Measurements from ENCODE around the gene C5AR1. TPM values are rescaled to one million over a fixed set of nuclear protein-coding genes. Genes with fewer than 3 reads are reported as not detected.
A peak's percentile ranks its signal among the peaks of the same experiment; 100 is the strongest.

Gene C5AR1
- total and polyA plus RNA-seq, 9 of the 15 experiments (the other 6 are each of a cell fraction or from before 2014, with no cell fraction given): 0.06 to 1.6 (median 0.28) TPM; not detected in 3

GRCh38 chr19:47315125-47315821, 5.6 kb downstream of the C5AR1 start (continued):
- TF ChIP-seq TRIM24 (IDR thresholded peaks at IDR 0.05) (peak; percentile 76 to 89; a peak in 3 of 4 replicates), CBFA2T3 (IDR thresholded peaks at IDR 0.05) (peak; percentile 32), SMARCA4 (IDR thresholded peaks at IDR 0.05) (peak; percentile 91), GABPA (tag; conservative IDR thresholded peaks at IDR 0.05; ENCODE audit: low read depth) (peak; percentile 54), DDX20 (tag; IDR thresholded peaks at IDR 0.05; ENCODE audit: low read depth) (no peak), MLX (CRISPR knock-in tag; conservative IDR thresholded peaks at IDR 0.05) (no peak), MTA2 (IDR thresholded peaks at IDR 0.05; ENCODE audit: low read depth) (peak; percentile 3), MAFK (IDR thresholded peaks at IDR 0.05; ENCODE audit: low read length) (peak; percentile 75; the same call in 1 of the 2 replicates), ZNF354B (CRISPR knock-in tag; IDR thresholded peaks at IDR 0.05) (no peak), HNRNPUL1 (IDR thresholded peaks at IDR 0.05; ENCODE audit: low read length) (no peak), LEF1 (IDR thresholded peaks at IDR 0.05) (no peak; the same call in 1 of the 2 replicates), C11orf30 (IDR thresholded peaks at IDR 0.05; ENCODE audit: low read depth) (peak; percentile 89), PURB (CRISPR knock-in tag; IDR thresholded peaks at IDR 0.05; ENCODE audit: low read depth) (no peak), OTX1 (CRISPR knock-in tag; IDR thresholded peaks at IDR 0.05) (no peak), ZSCAN32 (CRISPR knock-in tag; IDR thresholded peaks at IDR 0.05) (no peak), TGIF2 (CRISPR knock-in tag; IDR thresholded peaks at IDR 0.05) (no peak), NKRF (IDR thresholded peaks at IDR 0.05; ENCODE audit: borderline replicate concordance) (peak; percentile 45; the same call in 1 of the 2 replicates), ILF3 (IDR thresholded peaks at IDR 0.05; ENCODE audit: borderline replicate concordance) (no peak), TAL1 (IDR thresholded peaks at IDR 0.05) (no peak), ESRRA (IDR thresholded peaks at IDR 0.05; ENCODE audit: borderline replicate concordance, low read depth) (peak; percentile 47; the same call in 1 of the 2 replicates)
- TF ChIP-seq, protein P1, sequence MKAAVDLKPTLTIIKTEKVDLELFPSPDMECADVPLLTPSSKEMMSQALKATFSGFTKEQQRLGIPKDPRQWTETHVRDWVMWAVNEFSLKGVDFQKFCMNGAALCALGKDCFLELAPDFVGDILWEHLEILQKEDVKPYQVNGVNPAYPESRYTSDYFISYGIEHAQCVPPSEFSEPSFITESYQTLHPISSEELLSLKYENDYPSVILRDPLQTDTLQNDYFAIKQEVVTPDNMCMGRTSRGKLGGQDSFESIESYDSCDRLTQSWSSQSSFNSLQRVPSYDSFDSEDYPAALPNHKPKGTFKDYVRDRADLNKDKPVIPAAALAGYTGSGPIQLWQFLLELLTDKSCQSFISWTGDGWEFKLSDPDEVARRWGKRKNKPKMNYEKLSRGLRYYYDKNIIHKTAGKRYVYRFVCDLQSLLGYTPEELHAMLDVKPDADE (conservative IDR thresholded peaks at IDR 0.05; ENCODE audit: control insufficient read depth, low read depth, low read length): no peak
- TF ChIP-seq, protein P2, sequence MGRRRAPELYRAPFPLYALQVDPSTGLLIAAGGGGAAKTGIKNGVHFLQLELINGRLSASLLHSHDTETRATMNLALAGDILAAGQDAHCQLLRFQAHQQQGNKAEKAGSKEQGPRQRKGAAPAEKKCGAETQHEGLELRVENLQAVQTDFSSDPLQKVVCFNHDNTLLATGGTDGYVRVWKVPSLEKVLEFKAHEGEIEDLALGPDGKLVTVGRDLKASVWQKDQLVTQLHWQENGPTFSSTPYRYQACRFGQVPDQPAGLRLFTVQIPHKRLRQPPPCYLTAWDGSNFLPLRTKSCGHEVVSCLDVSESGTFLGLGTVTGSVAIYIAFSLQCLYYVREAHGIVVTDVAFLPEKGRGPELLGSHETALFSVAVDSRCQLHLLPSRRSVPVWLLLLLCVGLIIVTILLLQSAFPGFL (CRISPR knock-in tag; IDR thresholded peaks at IDR 0.05): no peak
- TF ChIP-seq, protein P3, sequence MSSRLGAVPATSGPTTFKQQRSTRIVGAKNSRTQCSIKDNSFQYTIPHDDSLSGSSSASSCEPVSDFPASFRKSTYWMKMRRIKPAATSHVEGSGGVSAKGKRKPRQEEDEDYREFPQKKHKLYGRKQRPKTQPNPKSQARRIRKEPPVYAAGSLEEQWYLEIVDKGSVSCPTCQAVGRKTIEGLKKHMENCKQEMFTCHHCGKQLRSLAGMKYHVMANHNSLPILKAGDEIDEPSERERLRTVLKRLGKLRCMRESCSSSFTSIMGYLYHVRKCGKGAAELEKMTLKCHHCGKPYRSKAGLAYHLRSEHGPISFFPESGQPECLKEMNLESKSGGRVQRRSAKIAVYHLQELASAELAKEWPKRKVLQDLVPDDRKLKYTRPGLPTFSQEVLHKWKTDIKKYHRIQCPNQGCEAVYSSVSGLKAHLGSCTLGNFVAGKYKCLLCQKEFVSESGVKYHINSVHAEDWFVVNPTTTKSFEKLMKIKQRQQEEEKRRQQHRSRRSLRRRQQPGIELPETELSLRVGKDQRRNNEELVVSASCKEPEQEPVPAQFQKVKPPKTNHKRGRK (tag; IDR thresholded peaks at IDR 0.05): no peak

Data from K562 (cell line).